Thyroid gland (tissue), 4 donors: ENCODE results near the gene FBLL1. TPM values are rescaled to one million over a fixed set of nuclear protein-coding genes. Genes with fewer than 3 reads are reported as not detected.

Source experiments
- DNase-seq, 2 donors: peaks; one replicate each; pipeline ENCODE4 v3.0.0-alpha.2; 2019
- H3K27ac ChIP-seq, 3 donors: fragments of 200-600 bp; sonication (generic); 1 replicate in 2 of 3; 2 replicates in 1 of 3; pipeline ENCODE4 v1.5.1; 2016 to 2019; ENCODE audit warnings: mild to moderate bottlenecking in 1 of 3, moderate library complexity in 1 of 3
- H3K27me3 ChIP-seq: fragments of 200-600 bp; sonication (generic); one replicate; pipeline ENCODE4 v1.5.1; 2019
- H3K36me3 ChIP-seq, 2 donors: fragments of 200-600 bp; sonication (generic); one replicate each; pipeline ENCODE4 v1.5.1; 2016 to 2019
- H3K4me1 ChIP-seq, 2 donors: fragments of 200-600 bp; sonication (generic); one replicate each; pipeline ENCODE4 v1.5.1; 2017 to 2019
- H3K4me3 ChIP-seq, 3 donors: fragments of 200-600 bp; sonication (generic); replicated peaks in 1 of 3; 1 replicate in 2 of 3; 2 replicates in 1 of 3; pipeline ENCODE4 v1.5.1; 2016; ENCODE audit warnings: mild to moderate bottlenecking in 1 of 3
- H3K9me3 ChIP-seq: fragments of 200-600 bp; sonication (generic); one replicate; pipeline ENCODE4 v1.5.1; 2017
- CTCF ChIP-seq, 6 experiments: fragments of 200-600 bp in 3 of 6; fragments of 450-650 bp in 3 of 6; sonication (generic) in 3 of 6; IDR thresholded peaks; one replicate each; pipeline ENCODE4 v1.5.1; 2016 to 2019; ENCODE audit warnings: antibody characterized with exemption in 6 of 6, mild to moderate bottlenecking in 2 of 6, inconsistent platforms in 1 of 6, moderate library complexity in 1 of 6
- POLR2A ChIP-seq, 2 donors: fragments of 450-650 bp; IDR thresholded peaks; one replicate each; pipeline ENCODE4 v1.6.1; 2017; ENCODE audit warnings: antibody characterized with exemption in 2 of 2, mild to moderate bottlenecking in 2 of 2, moderate library complexity in 1 of 2
- WGBS, 2 donors: methylation state at CpG; one replicate each; pipeline ENCODE4 v1.1.5; 2017; 5-methylcytosine and 5-hydroxymethylcytosine counted together
- intact Hi-C: fragments of 100-400 bp; cut with DNase I; formaldehyde crosslinking; loops from one replicate; pipeline ENCODE4 v1.15.1; 2023
- total RNA-seq, 4 donors: library from RNA; depleted of rRNA; stranded (reverse); fragments of >200 nt; gene quantifications; one replicate each; pipeline ENCODE4 v1.2.3, GENCODE V29; 2016

FBLL1 gene
- total RNA-seq, 4 donors from 2014 or later, result not detected

DNA sequence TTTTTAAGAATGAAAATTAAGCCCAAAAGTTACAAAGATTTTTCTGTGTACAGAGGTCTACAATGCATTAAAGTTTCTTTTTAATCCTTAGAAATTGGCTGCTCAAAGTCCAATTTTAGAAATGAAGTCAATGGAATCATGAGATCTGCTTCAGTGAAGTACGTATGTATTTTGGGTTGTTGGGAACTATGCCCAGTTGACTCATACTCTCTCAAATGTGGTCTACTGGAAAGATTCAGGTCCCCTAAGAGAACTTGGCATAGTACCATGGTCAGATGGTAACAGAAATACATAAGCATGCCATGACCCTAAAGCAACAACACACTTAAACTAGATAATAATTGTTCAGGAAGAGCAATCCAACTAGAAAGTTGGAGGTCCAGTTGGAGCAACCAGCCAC, 23.0 kb downstream of the FBLL1 start:
- intact Hi-C loops, result no loop called here
- whole genome bisulfite sequencing, 2 donors, result 29 to 40% methylated on average over 1 of the region's 1 CpG

GRCh38 chr5:168553377-168554130, 24.4 kb downstream of the FBLL1 start:
- WGBS, 2 donors, result 94 to 96% methylated on average over 2 of the region's 2 CpGs
- intact Hi-C loops, result no loop called here
- Histone ChIP-seq H3K4me1 (peaks cover 0 to 11% of the 10 kb centered on the region in 2 donors), H3K9me3 (no peaks in the 10 kb centered on the region), H3K27me3 (no peaks in the 10 kb centered on the region), H3K27ac (no peak overlapping the region), H3K4me3 (no peak overlapping the region), H3K36me3 (peaks cover 13% of the 10 kb centered on the region in 2 donors)
- DNase-seq, result no peak
- TF ChIP-seq POLR2A (IDR thresholded peaks at IDR 0.05) (no peak), CTCF (IDR thresholded peaks at IDR 0.05) (no peak)

More for the DNA sequence above, 23.0 kb downstream of the FBLL1 start:
- Histone ChIP-seq H3K36me3 (peaks cover under 1 to 5% of the 10 kb centered on the region in 2 donors), H3K4me3 (no peak overlapping the region), H3K4me1 (peaks cover 0 to 11% of the 10 kb centered on the region in 2 donors), H3K9me3 (no peaks in the 10 kb centered on the region), H3K27me3 (no peaks in the 10 kb centered on the region), H3K27ac (no peak overlapping the region)
- TF ChIP-seq CTCF (IDR thresholded peaks at IDR 0.05) (no peak), POLR2A (IDR thresholded peaks at IDR 0.05) (no peak)
- no peak for DNase-seq

DNA sequence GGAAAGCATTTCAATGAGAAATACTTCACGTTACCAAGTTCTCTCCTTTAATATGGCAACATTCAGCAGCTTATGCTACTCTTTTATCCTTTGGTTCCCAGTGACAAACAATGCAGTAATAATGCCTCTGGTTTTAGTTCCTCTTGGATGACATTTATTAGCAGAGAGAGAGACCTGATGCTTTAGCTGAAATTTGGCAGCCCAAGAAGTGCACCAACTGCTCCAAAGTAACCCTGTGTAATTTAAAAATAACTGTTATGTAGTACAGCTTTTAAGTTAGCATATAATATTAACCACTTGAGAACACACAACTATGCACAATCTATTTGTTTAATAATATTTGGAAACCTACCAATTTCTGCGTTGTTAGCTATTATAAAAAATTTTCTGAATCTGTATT, 28.3 kb downstream of the FBLL1 start:
- Histone ChIP-seq H3K27ac (no peak overlapping the region), H3K4me3 (no peak overlapping the region), H3K9me3 (no peaks in the 10 kb centered on the region), H3K4me1 (peaks cover 0 to 9% of the 10 kb centered on the region in 2 donors), H3K36me3 (peaks cover 17% of the 10 kb centered on the region in 2 donors), H3K27me3 (no peaks in the 10 kb centered on the region)
- no peak for DNase-seq
- 94 to 97% methylated on average over 2 of the region's 2 CpGs for WGBS, 2 donors
- intact Hi-C loops, result no loop called here
- no peak for TF ChIP-seq POLR2A (IDR thresholded peaks at IDR 0.05)

GRCh38 chr5:168562279-168562678, 33.2 kb downstream of the FBLL1 start:
- intact Hi-C loops, result no loop called here
- no peak for TF ChIP-seq POLR2A (IDR thresholded peaks at IDR 0.05)
- TF ChIP-seq CTCF (IDR thresholded peaks at IDR 0.05), result no peak
- Histone ChIP-seq H3K4me3 (no peak overlapping the region), H3K27ac (no peak overlapping the region), H3K4me1 (peaks cover 9 to 28% of the 10 kb centered on the region in 2 donors), H3K27me3 (no peaks in the 10 kb centered on the region), H3K36me3 (peaks cover 12 to 20% of the 10 kb centered on the region in 2 donors), H3K9me3 (no peaks in the 10 kb centered on the region)
- 71 to 80% methylated on average over 2 of the region's 2 CpGs for WGBS, 2 donors
- no peak for DNase-seq

DNA sequence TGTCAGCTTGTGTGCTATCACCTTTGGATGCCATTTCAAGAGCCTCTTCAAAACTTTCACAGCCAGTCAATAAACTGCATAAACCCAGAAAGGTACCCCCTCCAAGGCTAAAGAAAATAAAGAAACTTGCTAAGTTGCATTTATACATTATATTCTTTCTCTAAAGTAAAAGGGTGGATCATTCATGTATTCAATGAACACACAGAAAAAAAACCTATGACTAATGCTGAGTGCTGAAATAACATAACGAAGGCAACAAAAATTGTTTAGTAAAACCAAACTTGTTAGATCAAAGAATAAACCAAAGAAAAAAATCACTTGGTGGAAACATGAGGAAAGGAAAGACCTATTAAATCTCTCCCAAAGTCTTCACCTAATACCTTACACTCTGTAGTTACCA, 34.9 kb downstream of the FBLL1 start:
- Histone ChIP-seq H3K27ac (peak overlapping the region in 1 of 3 donors; percentile 15), H3K4me1 (peaks cover 9 to 32% of the 10 kb centered on the region in 2 donors), H3K27me3 (no peaks in the 10 kb centered on the region), H3K36me3 (peaks cover 0 to 6% of the 10 kb centered on the region in 2 donors), H3K4me3 (no peak overlapping the region), H3K9me3 (no peaks in the 10 kb centered on the region)
- no peak for TF ChIP-seq CTCF (IDR thresholded peaks at IDR 0.05)
- no peak for TF ChIP-seq POLR2A (IDR thresholded peaks at IDR 0.05)
- WGBS, 2 donors, result 35 to 44% methylated on average over 1 of the region's 1 CpG
- intact Hi-C loops, result no loop called here
- no peak for DNase-seq
